HCT116 (cell line): ENCODE results near the gene GGCX. TPM values are rescaled to one million over a fixed set of nuclear protein-coding genes. Genes with fewer than 3 reads are reported as not detected.

Experiments
- ATAC-seq: fragments of 200-7000 bp; cut with Tn5 transposase; 2 replicates; pipeline ENCODE4 v1.9.1; 2020; ENCODE audit warnings: mild to moderate bottlenecking, moderate library complexity
- BruUV-seq: library from RNA; stranded (reverse); fragments of 400-500 nt; replicated peaks from 2 replicates; lab custom pipeline; 2021; lab: Mats Ljungman, UMichigan
- CTCF ChIA-PET: fragments of 300-600 bp; sonication (Branson Sonifier 250); formaldehyde crosslinking; loops from one replicate; lab custom pipeline; 2021; ENCODE audit warnings: antibody characterized with exemption; lab: Charles Lee
- POLR2A ChIA-PET: fragments of 300-600, 350-600 bp; sonication (Branson Sonifier 250); formaldehyde crosslinking; loops from one replicate; lab custom pipeline; 2021; ENCODE audit warnings: antibody characterized with exemption; lab: Charles Lee
- RAD21 ChIA-PET, 2 experiments: fragments of 300-600 bp; sonication (Branson Sonifier 250); formaldehyde crosslinking; loops; one replicate each; lab custom pipeline; 2023; ENCODE audit warnings: low total read pairs in 2 of 2; ENCODE audit not compliant: uncharacterized antibody in 2 of 2, unreplicated experiment in 2 of 2, low non-redundant PET in 1 of 2; lab: Charles Lee
- DNase-seq: peaks from one replicate; pipeline ENCODE4 v3.0.0-alpha.2; 2010; ENCODE audit warnings: low read depth, low spot score
- H2AFZ ChIP-seq: fragments of 200-600 bp; shearing (Covaris generic), sonication (generic); 2 replicates; pipeline ENCODE4 v1.6.1; 2017; ENCODE audit warnings: low read depth, mixed run types, mixed read lengths, antibody characterized with exemption, low read length; ENCODE audit not compliant: poor library complexity, severe bottlenecking
- H3K27ac ChIP-seq: 2 replicates; pipeline ENCODE4 v1.5.1; 2012; ENCODE audit warnings: low read depth, low read length
- H3K27me3 ChIP-seq: fragments of 200-600 bp; sonication (generic); 2 replicates; pipeline ENCODE4 v1.6.1; 2016; ENCODE audit warnings: mixed run types, low read length, mixed read lengths; ENCODE audit not compliant: insufficient read depth
- H3K36me3 ChIP-seq, 2 experiments: fragments of 200-500 bp in 1 of 2; fragments of 200-600 bp in 1 of 2; sonication (Bioruptor generic) in 1 of 2; sonication (generic) in 1 of 2; 2 replicates each; pipeline versions ENCODE4 v1.5.1 to v1.6.1; 2014 to 2016; ENCODE audit warnings: low read length in 2 of 2, inconsistent platforms in 1 of 2, mixed read lengths in 1 of 2, mixed run types in 1 of 2; ENCODE audit not compliant: insufficient read depth in 2 of 2, control insufficient read depth in 1 of 2
- H3K4me1 ChIP-seq, 2 experiments: fragments of 200-600 bp in 1 of 2; sonication (generic) in 1 of 2; 2 replicates each; pipeline versions ENCODE4 v1.5.1 to v1.6.1; 2012 to 2017; ENCODE audit warnings: low read length in 2 of 2, inconsistent platforms in 1 of 2, mild to moderate bottlenecking in 1 of 2, mixed read lengths in 1 of 2, mixed run types in 1 of 2, moderate library complexity in 1 of 2; ENCODE audit not compliant: insufficient read depth in 2 of 2, control insufficient read depth in 1 of 2
- H3K4me2 ChIP-seq: fragments of 200-600 bp; sonication (generic); 2 replicates; pipeline ENCODE4 v1.6.1; 2017; ENCODE audit warnings: mixed run types, low read length, mixed read lengths
- H3K4me3 ChIP-seq, 2 experiments: fragments of 200-600 bp in 1 of 2; sonication (generic) in 1 of 2; replicated peaks in 1 of 2; 2 replicates each; pipeline ENCODE4 v1.5.1; 2011 to 2016; ENCODE audit warnings: low read length in 2 of 2, control low read depth in 1 of 2, low read depth in 1 of 2, mild to moderate bottlenecking in 1 of 2, mixed read lengths in 1 of 2, mixed run types in 1 of 2
- H3K79me2 ChIP-seq: fragments of 200-600 bp; sonication (generic); 2 replicates; pipeline ENCODE4 v1.6.1; 2017; ENCODE audit warnings: mild to moderate bottlenecking, mixed run types, low read length, moderate library complexity, mixed read lengths; ENCODE audit not compliant: insufficient read depth
- H3K9ac ChIP-seq: fragments of 200-600 bp; sonication (generic); 2 replicates; pipeline ENCODE4 v1.6.1; 2016; ENCODE audit warnings: low read length, mixed read lengths
- H3K9me2 ChIP-seq: fragments of 200-600 bp; sonication (generic), shearing (Covaris generic); 2 replicates; pipeline ENCODE4 v1.6.1; 2017; ENCODE audit warnings: mixed run types, mild to moderate bottlenecking, moderate library complexity; ENCODE audit not compliant: insufficient read depth
- H3K9me3 ChIP-seq, 2 experiments: fragments of 200-500 bp in 1 of 2; fragments of 200-600 bp in 1 of 2; sonication (Bioruptor generic) in 1 of 2; sonication (generic) in 1 of 2; 2 replicates each; pipeline ENCODE4 v1.6.1; 2014 to 2017; ENCODE audit warnings: low read length in 2 of 2, mixed read lengths in 2 of 2, inconsistent platforms in 1 of 2, low read depth in 1 of 2, mild to moderate bottlenecking in 1 of 2, mixed run types in 1 of 2, moderate library complexity in 1 of 2; ENCODE audit not compliant: control insufficient read depth in 1 of 2, insufficient read depth in 1 of 2
- H4K20me1 ChIP-seq: fragments of 200-600 bp; sonication (generic), shearing (Covaris generic); 2 replicates; pipeline ENCODE4 v1.6.1; 2017; ENCODE audit warnings: mixed run types, mild to moderate bottlenecking, moderate library complexity; ENCODE audit not compliant: insufficient read depth
- POLR2A ChIP-seq: IDR thresholded peaks from 2 replicates; pipeline ENCODE4 v1.7.0; 2011; ENCODE audit warnings: borderline replicate concordance; ENCODE audit not compliant: insufficient read depth, insufficient read length; ENCODE audit errors: extremely low read depth
- TCF7L2 ChIP-seq: IDR thresholded peaks from 2 replicates; pipeline ENCODE4 v1.7.0; 2011; ENCODE audit warnings: borderline replicate concordance, inconsistent platforms; ENCODE audit not compliant: insufficient read depth, insufficient read length; ENCODE audit errors: extremely low read depth
- YY1 ChIP-seq: IDR thresholded peaks from 2 replicates; pipeline ENCODE4 v1.6.1; 2011; ENCODE audit warnings: low read length, low read depth, moderate library complexity, mild to moderate bottlenecking; ENCODE audit not compliant: insufficient replicate concordance; ENCODE audit errors: extremely low read depth
- ZFX ChIP-seq: fragments of 450-650 bp; IDR thresholded peaks from 2 replicates; pipeline ENCODE4 v1.6.1; 2017
- intact Hi-C: fragments of 100-400 bp; cut with micrococcal nuclease; formaldehyde crosslinking; loops from 2 replicates; pipeline ENCODE4 v1.10.0; 2022
- total RNA-seq: library from RNA; stranded (reverse); gene quantifications from one replicate; pipeline ENCODE4 v1.2.1, GENCODE V29; 2021; ENCODE audit not compliant: unreplicated experiment
- TF ChIP-seq, protein P1 (sequence below): IDR thresholded peaks from 2 replicates; pipeline ENCODE4 v1.6.1; 2012

GGCX gene
- total RNA-seq, 1 experiment from 2014 or later: 43.5 TPM

DNA sequence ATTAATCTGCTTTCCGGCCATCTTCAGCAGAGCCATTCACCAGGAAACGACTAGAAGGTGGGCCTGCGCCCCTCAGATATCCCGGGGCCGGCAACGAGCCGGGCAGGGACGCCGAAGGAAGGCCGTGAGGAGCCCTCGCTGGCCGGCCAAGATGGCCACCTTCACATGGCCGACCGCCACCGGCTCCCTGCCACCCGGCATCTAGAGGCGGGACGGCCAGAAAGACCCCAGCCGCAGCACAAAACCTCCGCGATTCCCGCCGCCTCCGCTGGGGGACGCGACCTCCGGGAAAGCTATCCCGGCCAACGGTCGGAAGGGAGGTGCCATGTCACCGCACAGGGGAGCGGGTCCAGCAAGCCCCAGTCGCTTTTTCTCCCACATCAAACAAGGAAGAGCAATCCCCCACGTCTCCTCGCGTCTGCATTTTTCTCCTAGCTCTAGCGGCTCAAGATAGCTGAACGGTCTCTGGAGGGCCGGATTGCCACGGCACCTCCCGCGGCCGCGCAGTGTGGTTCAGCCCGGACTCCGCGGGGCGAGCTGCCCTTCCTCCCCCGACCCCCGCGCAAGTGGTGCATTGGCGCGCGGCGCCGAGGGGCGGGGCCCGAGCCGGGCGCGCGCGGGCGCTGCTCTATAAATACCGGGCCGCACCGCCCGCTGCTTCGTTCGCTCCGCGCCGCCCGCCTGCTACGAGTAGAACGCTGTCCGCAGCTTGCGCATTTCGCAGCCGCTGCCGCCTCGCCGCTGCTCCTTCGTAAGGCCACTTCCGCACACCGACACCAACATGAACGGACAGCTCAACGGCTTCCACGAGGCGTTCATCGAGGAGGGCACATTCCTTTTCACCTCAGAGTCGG is 22.6 kb downstream of the GGCX start, which contains the start of gene MAT2A (continued):
- TF ChIP-seq YY1 (peak; percentile 90), TCF7L2 (peak; percentile 40)
- TF ChIP-seq, all 23 proteins: peak for 6

GRCh38 chr2:85537600-85538506 is 23.4 kb downstream of the GGCX start:
- intact Hi-C loops: loop anchor here (2.0 kb wide), 1 partner anchor 117 kb away; no protein-coding TSS in a partner anchor
- Histone ChIP-seq H3K79me2 (peaks cover 58% of the 10 kb centered on the region), H3K9me2 (no peaks in the 10 kb centered on the region), H3K4me2 (peak overlapping the region; percentile 75), H3K9me3 (no peaks in the 10 kb centered on the region), H3K9ac (peak overlapping the region; percentile 94), H3K36me3 (peaks cover 27 to 32% of the 10 kb centered on the region in 2 experiments), H3K27me3 (no peaks in the 10 kb centered on the region), H3K27ac (peak overlapping the region; percentile 99), H2AFZ (no peak overlapping the region), H3K4me1 (peaks cover 14 to 45% of the 10 kb centered on the region in 2 experiments; a peak in 3 of 4 replicates), H3K4me3 (peak overlapping the region; percentile 84 to 94), H4K20me1 (peaks cover 30% of the 10 kb centered on the region)
- RAD21 ChIA-PET: interaction anchor here (0.9 to 1.2 kb wide), 3 partner anchors 14 to 117 kb away, joined by 3 to 7 read pairs (median 6); no protein-coding TSS in a partner anchor
- POLR2A ChIA-PET: interaction anchor here (0.6 to 15.3 kb wide), 33 partner anchors 8 to 618 kb away, joined by 3 to 236 read pairs (median 7); partner anchors contain the start of genes C2orf68, ELMOD3, GGCX and RETSAT
- CTCF ChIA-PET: interaction anchor here (0.8 to 2.1 kb wide), 7 partner anchors 11 to 117 kb away, joined by 3 to 17 read pairs (median 4); no protein-coding TSS in a partner anchor
- ATAC-seq (no peak; the same call in none of the 2 replicates), DNase-seq (no peak)
- BruUV-seq: no TSS peak
- peak; percentile 23 for TF ChIP-seq POLR2A
- peak; percentile 20; the same call in 1 of the 2 replicates for TF ChIP-seq ZFX
- TF ChIP-seq, protein P1, sequence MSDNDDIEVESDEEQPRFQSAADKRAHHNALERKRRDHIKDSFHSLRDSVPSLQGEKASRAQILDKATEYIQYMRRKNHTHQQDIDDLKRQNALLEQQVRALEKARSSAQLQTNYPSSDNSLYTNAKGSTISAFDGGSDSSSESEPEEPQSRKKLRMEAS: no peak
